IMR-90 (cell line): Measurements from ENCODE around the gene HOTAIR. TPM values are rescaled to one million over a fixed set of nuclear protein-coding genes. Genes with fewer than 3 reads are reported as not detected.

Experiments
- ATAC-seq: fragments of 200-7000 bp; cut with Tn5 transposase; 2 replicates; pipeline ENCODE4 v1.9.1; 2020; ENCODE audit warnings: low read depth, mild to moderate bottlenecking, moderate library complexity
- BruUV-seq: library from RNA; stranded (reverse); fragments of 400-500 nt; replicated peaks from 2 replicates; lab custom pipeline; 2021; lab: Mats Ljungman, UMichigan
- CTCF ChIA-PET: fragments of 300-600 bp; formaldehyde crosslinking; extraction: SDS; loops from one replicate; lab custom pipeline; 2021; ENCODE audit warnings: antibody characterized with exemption; lab: Yijun Ruan, JAX
- POLR2A ChIA-PET: fragments of 300-600 bp; sonication (Branson Sonifier 250); formaldehyde crosslinking; loops from one replicate; lab custom pipeline; 2022; ENCODE audit warnings: antibody characterized with exemption; ENCODE audit not compliant: unreplicated experiment; lab: Charles Lee
- DNase-seq: peaks from one replicate; pipeline ENCODE4 v3.0.0; 2013
- H2AFZ ChIP-seq: replicated peaks from 2 replicates; pipeline ENCODE3; 2013; ENCODE audit warnings: low read length, mild to moderate bottlenecking; ENCODE audit not compliant: poor library complexity
- H2AK5ac ChIP-seq: 2 replicates; pipeline ENCODE4 v1.6.1; 2013; ENCODE audit warnings: low read depth, low read length, inconsistent platforms
- H2AK9ac ChIP-seq: replicated peaks from 2 replicates; pipeline ENCODE3; 2013; ENCODE audit warnings: mild to moderate bottlenecking, low read depth, low read length, moderate library complexity; ENCODE audit not compliant: poor library complexity
- H2BK120ac ChIP-seq: 2 replicates; pipeline ENCODE4 v1.6.1; 2013; ENCODE audit warnings: low read depth, low read length, inconsistent platforms
- H2BK15ac ChIP-seq: 3 replicates; pipeline ENCODE4 v1.6.1; 2013; ENCODE audit warnings: low read depth, low read length, inconsistent platforms
- H2BK20ac ChIP-seq: 2 replicates; pipeline ENCODE4 v1.6.1; 2013; ENCODE audit warnings: low read depth, mild to moderate bottlenecking, inconsistent platforms, low read length, moderate library complexity
- H2BK5ac ChIP-seq: 2 replicates; pipeline ENCODE4 v1.6.1; 2013; ENCODE audit warnings: mild to moderate bottlenecking, low read depth, low read length, inconsistent platforms; ENCODE audit not compliant: poor library complexity, severe bottlenecking
- H3K14ac ChIP-seq: replicated peaks from 2 replicates; pipeline ENCODE4 v1.6.1; 2013; ENCODE audit warnings: low read depth, low read length, inconsistent platforms
- H3K18ac ChIP-seq: 2 replicates; pipeline ENCODE4 v1.6.1; 2013; ENCODE audit warnings: low read depth, low read length, control low read depth
- H3K23ac ChIP-seq: 2 replicates; pipeline ENCODE4 v1.6.1; 2013; ENCODE audit warnings: low read depth, low read length, inconsistent platforms
- H3K27ac ChIP-seq: 2 replicates; pipeline ENCODE4 v1.5.1; 2013; ENCODE audit warnings: mild to moderate bottlenecking, control low read depth, low read length; ENCODE audit not compliant: insufficient read depth
- H3K27me3 ChIP-seq: 2 replicates; pipeline ENCODE4 v1.6.1; 2013; ENCODE audit warnings: low read length; ENCODE audit not compliant: control insufficient read depth, insufficient read depth
- H3K36me3 ChIP-seq: 2 replicates; pipeline ENCODE4 v1.6.1; 2013; ENCODE audit warnings: low read length, mixed read lengths; ENCODE audit not compliant: control insufficient read depth, insufficient read depth
- H3K4ac ChIP-seq: 2 replicates; pipeline ENCODE4 v1.6.1; 2013; ENCODE audit warnings: low read depth, low read length, inconsistent platforms
- H3K4me1 ChIP-seq: 2 replicates; pipeline ENCODE4 v1.6.1; 2013; ENCODE audit warnings: low read length, mixed read lengths; ENCODE audit not compliant: control insufficient read depth, insufficient read depth
- H3K4me2 ChIP-seq: 2 replicates; pipeline ENCODE4 v1.6.1; 2013; ENCODE audit warnings: low read depth, mild to moderate bottlenecking, control low read depth, low read length, moderate library complexity
- H3K4me3 ChIP-seq: 2 replicates; pipeline ENCODE4 v1.5.1; 2013; ENCODE audit warnings: low read depth, mild to moderate bottlenecking, control low read depth, low read length, moderate library complexity; ENCODE audit not compliant: insufficient read depth
- H3K56ac ChIP-seq: 2 replicates; pipeline ENCODE4 v1.6.1; 2013; ENCODE audit warnings: low read length, inconsistent platforms; ENCODE audit not compliant: insufficient read depth; ENCODE audit errors: extremely low read depth
- H3K79me1 ChIP-seq, 2 experiments: 2 replicates each; pipeline ENCODE4 v1.6.1; 2013; ENCODE audit warnings: low read length in 2 of 2, inconsistent platforms in 1 of 2, low read depth in 1 of 2
- H3K9ac ChIP-seq: 2 replicates; pipeline ENCODE4 v1.6.1; 2013; ENCODE audit warnings: low read depth, low read length, control low read depth
- H3K9me1 ChIP-seq: 2 replicates; pipeline ENCODE4 v1.6.1; 2013; ENCODE audit warnings: low read length, inconsistent platforms; ENCODE audit not compliant: insufficient read depth
- H3K9me3 ChIP-seq: 2 replicates; pipeline ENCODE4 v1.6.1; 2013; ENCODE audit warnings: low read length; ENCODE audit not compliant: control insufficient read depth, insufficient read depth
- H4K20me1 ChIP-seq: 2 replicates; pipeline ENCODE4 v1.6.1; 2013; ENCODE audit warnings: low read length, inconsistent platforms; ENCODE audit not compliant: insufficient read depth
- H4K5ac ChIP-seq: 2 replicates; pipeline ENCODE4 v1.6.1; 2013; ENCODE audit warnings: mild to moderate bottlenecking, low read depth, low read length, control low read depth
- H4K8ac ChIP-seq, 2 experiments: 2 replicates each; pipeline ENCODE4 v1.6.1; 2013; ENCODE audit warnings: low read depth in 2 of 2, low read length in 2 of 2, control low read depth in 1 of 2, inconsistent platforms in 1 of 2
- H4K91ac ChIP-seq: 2 replicates; pipeline ENCODE4 v1.6.1; 2013; ENCODE audit warnings: low read depth, low read length, inconsistent platforms; ENCODE audit not compliant: insufficient read depth
- MAFK ChIP-seq: IDR thresholded peaks from 2 replicates; pipeline ENCODE4 v1.6.1; 2012; ENCODE audit warnings: low read depth, low read length, improper control_type of control experiment
- MXI1 ChIP-seq: IDR thresholded peaks from 2 replicates; pipeline ENCODE4 v1.6.1; 2012; ENCODE audit warnings: low read depth, mild to moderate bottlenecking, low read length, moderate library complexity, borderline replicate concordance
- WGBS, 2 experiments: methylation state at CpG; one replicate each; pipeline versions ENCODE4 v1.1.5 to v1.1.7; 2013; ENCODE audit warnings: missing lambda C conversion rate in 2 of 2; ENCODE audit not compliant: insufficient read length in 1 of 2; ENCODE audit errors: extremely low coverage in 2 of 2; 5-methylcytosine and 5-hydroxymethylcytosine counted together
- dilution Hi-C: fragments of 300-500 bp; cut with HindIII; formaldehyde crosslinking; loops from one replicate; pipeline ENCODE4 v1.14.3; 2018; ENCODE audit warnings: low sequenced_read_pairs; ENCODE audit not compliant: unreplicated experiment
- in situ Hi-C: fragments of 300-500 bp; cut with MboI; formaldehyde crosslinking; loops from 3 replicates; pipeline ENCODE4 v1.14.3; 2019; ENCODE audit warnings: low sequenced_read_pairs, inconsistent platforms, mixed read lengths
- intact Hi-C: fragments of 100-400 bp; cut with micrococcal nuclease; formaldehyde crosslinking; loops from 2 replicates; pipeline ENCODE4 v1.10.0; 2022
- polyA plus RNA-seq, 3 experiments: library from polyadenylated mRNA; depleted of rRNA; stranded (reverse); fragments of >200 nt; gene quantifications; 2 replicates each; pipeline ENCODE4 v1.2.3, GENCODE V29; 2012; ENCODE audit warnings: low replicate concordance in 1 of 3
- total RNA-seq: library from RNA; depleted of rRNA; stranded (reverse); fragments of >200 nt; gene quantifications from 2 replicates; pipeline ENCODE4 v1.2.3, GENCODE V29; 2012

The HOTAIR gene
- total and polyA plus RNA-seq, 2 of the 4 experiments (the other 2 are of a cell fraction): not detected

GRCh38 chr12:53963005-53963404 lies 11.7 kb downstream of the HOTAIR start:
- no peak overlapping the region for H3K4me3 ChIP-seq
- no peaks in the 10 kb centered on the region for H3K36me3 ChIP-seq
- H3K4ac ChIP-seq: no peak overlapping the region
- H2BK20ac ChIP-seq: no peak overlapping the region
- H2AK5ac ChIP-seq: no peak overlapping the region
- no peak overlapping the region for H3K9ac ChIP-seq
- H2AFZ ChIP-seq: no peak overlapping the region
- no peak overlapping the region for H4K5ac ChIP-seq
- POLR2A ChIA-PET: no interaction called here
- H3K27me3 ChIP-seq: peaks cover 93% of the 10 kb centered on the region
- no peak overlapping the region for H4K8ac ChIP-seq
- DNase-seq (no peak), ATAC-seq (no peak)
- no CpG with 5 or more reads among the region's 7 CpGs for whole genome bisulfite sequencing, 2 experiments
- CTCF ChIA-PET: no interaction called here
- no peak overlapping the region for H3K4me2 ChIP-seq
- H3K9me1 ChIP-seq: no peaks in the 10 kb centered on the region
- intact Hi-C loops: no loop called here
- no peaks in the 10 kb centered on the region for H4K20me1 ChIP-seq
- H3K18ac ChIP-seq: no peak overlapping the region
- H2AK9ac ChIP-seq: no peak overlapping the region
- no peak overlapping the region for H2BK120ac ChIP-seq
- H2BK15ac ChIP-seq: no peak overlapping the region
- H3K23ac ChIP-seq: no peak overlapping the region
- H3K14ac ChIP-seq: no peak overlapping the region
- in situ Hi-C loops: no loop called here
- no peak overlapping the region for H3K56ac ChIP-seq
- H4K91ac ChIP-seq: no peak overlapping the region
- peaks cover 7% of the 10 kb centered on the region for H3K9me3 ChIP-seq
- H2BK5ac ChIP-seq: no peak overlapping the region
- H3K27ac ChIP-seq: no peak overlapping the region
- dilution Hi-C loops: no loop called here
- TF ChIP-seq MXI1 (no peak), MAFK (no peak)
- H3K79me1 ChIP-seq: no peaks in the 10 kb centered on the region
- no peaks in the 10 kb centered on the region for H3K4me1 ChIP-seq
- BruUV-seq: no TSS peak
